ENCODE measurements around the gene SAP25. TPM values are rescaled to one million over a fixed set of nuclear protein-coding genes. Genes with fewer than 3 reads are reported as not detected.

SAP25 gene
- polyA plus RNA-seq, 3 donors, result 67.2 TPM; not detected in 2

DNA sequence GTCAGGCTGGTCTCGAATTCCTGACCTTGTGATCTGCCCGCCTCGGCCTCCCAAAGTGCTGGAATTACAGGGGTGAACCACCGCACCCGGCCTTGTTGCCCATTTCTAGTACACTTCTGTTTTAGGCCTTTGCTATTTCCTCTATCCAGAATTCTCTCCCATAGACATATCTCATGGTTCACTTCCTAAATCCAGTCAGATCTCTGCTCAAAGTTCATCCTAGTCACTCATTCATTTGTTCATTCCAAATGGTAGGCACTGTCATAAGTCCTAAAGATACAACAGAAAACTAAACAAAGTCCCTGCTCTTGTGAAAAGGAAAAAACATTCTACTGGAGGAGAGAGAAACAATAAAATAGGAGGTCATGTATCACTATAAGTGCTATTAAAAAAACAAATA is 36.3 kb upstream of the SAP25 start:
- H3K4me3 Mint-ChIP-seq, result no peak overlapping the region
- H3K36me3 Mint-ChIP-seq, result peaks cover 5 to 11% of the 10 kb centered on the region in 2 donors
- no peak overlapping the region for H3K4me3 ChIP-seq (replicated peaks in 1 of 3; ENCODE audit: low read depth in 2 of 3, low read length in 3 of 3)
- H4K20me1 ChIP-seq (ENCODE audit: insufficient read depth, low read length), result no peaks in the 10 kb centered on the region
- peaks cover 0 to 16% of the 10 kb centered on the region in 2 donors for H3K27me3 ChIP-seq (ENCODE audit: control insufficient read depth in 2 of 2, insufficient read depth in 2 of 2, low read length in 2 of 2)
- no peak overlapping the region for H3K9ac ChIP-seq (ENCODE audit: insufficient read depth, low read length, poor library complexity, severe bottlenecking)
- H3K27ac Mint-ChIP-seq, result no peak overlapping the region
- TF ChIP-seq, protein P1, sequence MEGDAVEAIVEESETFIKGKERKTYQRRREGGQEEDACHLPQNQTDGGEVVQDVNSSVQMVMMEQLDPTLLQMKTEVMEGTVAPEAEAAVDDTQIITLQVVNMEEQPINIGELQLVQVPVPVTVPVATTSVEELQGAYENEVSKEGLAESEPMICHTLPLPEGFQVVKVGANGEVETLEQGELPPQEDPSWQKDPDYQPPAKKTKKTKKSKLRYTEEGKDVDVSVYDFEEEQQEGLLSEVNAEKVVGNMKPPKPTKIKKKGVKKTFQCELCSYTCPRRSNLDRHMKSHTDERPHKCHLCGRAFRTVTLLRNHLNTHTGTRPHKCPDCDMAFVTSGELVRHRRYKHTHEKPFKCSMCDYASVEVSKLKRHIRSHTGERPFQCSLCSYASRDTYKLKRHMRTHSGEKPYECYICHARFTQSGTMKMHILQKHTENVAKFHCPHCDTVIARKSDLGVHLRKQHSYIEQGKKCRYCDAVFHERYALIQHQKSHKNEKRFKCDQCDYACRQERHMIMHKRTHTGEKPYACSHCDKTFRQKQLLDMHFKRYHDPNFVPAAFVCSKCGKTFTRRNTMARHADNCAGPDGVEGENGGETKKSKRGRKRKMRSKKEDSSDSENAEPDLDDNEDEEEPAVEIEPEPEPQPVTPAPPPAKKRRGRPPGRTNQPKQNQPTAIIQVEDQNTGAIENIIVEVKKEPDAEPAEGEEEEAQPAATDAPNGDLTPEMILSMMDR (IDR thresholded peaks at IDR 0.05), result no peak
- H3K4me2 ChIP-seq (replicated peaks; ENCODE audit: extremely low read depth, low read length, poor library complexity, severe bottlenecking), result no peak overlapping the region
- H3K4me1 ChIP-seq (ENCODE audit: control insufficient read depth in 1 of 2, insufficient read depth in 2 of 2, low read length in 2 of 2), result peaks cover 33 to 38% of the 10 kb centered on the region in 2 donors
- peaks cover 13 to 30% (median 27%) of the 10 kb centered on the region in 3 donors for H3K27me3 Mint-ChIP-seq (ENCODE audit: low read depth in 3 of 3)
- H2AFZ ChIP-seq (ENCODE audit: insufficient read depth, low read depth, low read length, poor library complexity, severe bottlenecking), result no peak overlapping the region
- no peaks in the 10 kb centered on the region for H3K36me3 ChIP-seq (replicated peaks in 1 of 2; ENCODE audit: control insufficient read depth in 1 of 2, insufficient read depth in 2 of 2, low read length in 2 of 2)
- peaks cover 31% of the 10 kb centered on the region for H3K4me1 Mint-ChIP-seq
- peaks cover 4% of the 10 kb centered on the region for H3K79me2 ChIP-seq (ENCODE audit: insufficient read depth, low read length)
- no peak overlapping the region for H3K27ac ChIP-seq (ENCODE audit: low read depth in 1 of 2, low read length in 2 of 2)
- WGBS (ENCODE audit: insufficient coverage), result 90% methylated on average over 5 of the region's 5 CpGs
- DNase-seq, result no peak
- H3K9me3 ChIP-seq (replicated peaks in 1 of 2; ENCODE audit: control insufficient read depth in 1 of 2, insufficient read depth in 1 of 2, low read length in 2 of 2), result no peaks in the 10 kb centered on the region
- intact Hi-C loops (cut with micrococcal nuclease), result loop anchor here in 1 of 2 donors (5.0 kb wide), 1 partner anchor 277 kb away; the partner anchor contains the start of gene UFSP1
- H3K9me3 Mint-ChIP-seq, result peaks cover 0 to 3% (median 0%) of the 10 kb centered on the region in 7 donors

DNA sequence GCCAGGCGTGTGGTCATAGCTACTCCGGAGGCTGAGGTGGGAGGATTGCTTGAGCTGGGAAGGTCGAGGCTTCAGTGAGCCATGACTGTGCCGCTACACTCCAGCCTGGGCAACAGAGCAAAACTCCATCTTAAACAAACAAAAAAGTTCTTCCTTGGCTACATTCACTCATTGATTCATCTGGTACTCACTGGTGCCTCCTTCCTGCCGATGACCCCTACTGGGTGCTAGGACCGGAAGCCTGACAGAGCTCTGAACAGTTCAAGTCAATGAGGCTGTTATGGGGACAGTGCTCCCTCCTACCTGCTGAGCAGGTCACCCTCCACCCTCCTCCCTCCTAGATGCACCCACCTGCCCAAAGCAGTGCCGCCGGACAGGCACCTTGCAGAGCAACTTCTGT is 33.4 kb upstream of the SAP25 start:
- H3K9me3 Mint-ChIP-seq, result peaks cover 0 to 3% (median 0%) of the 10 kb centered on the region in 7 donors
- H3K27me3 Mint-ChIP-seq (ENCODE audit: low read depth in 3 of 3), result peaks cover 15 to 43% (median 41%) of the 10 kb centered on the region in 3 donors
- H3K79me2 ChIP-seq (ENCODE audit: insufficient read depth, low read length), result no peaks in the 10 kb centered on the region
- H4K20me1 ChIP-seq (ENCODE audit: insufficient read depth, low read length), result no peaks in the 10 kb centered on the region
- WGBS (ENCODE audit: insufficient coverage), result 98% methylated on average over 5 of the region's 8 CpGs
- no peak overlapping the region for H3K4me2 ChIP-seq (replicated peaks; ENCODE audit: extremely low read depth, low read length, poor library complexity, severe bottlenecking)
- H2AFZ ChIP-seq (ENCODE audit: insufficient read depth, low read depth, low read length, poor library complexity, severe bottlenecking), result no peak overlapping the region
- H3K4me1 Mint-ChIP-seq, result peaks cover 23% of the 10 kb centered on the region
- no peak overlapping the region for H3K9ac ChIP-seq (ENCODE audit: insufficient read depth, low read length, poor library complexity, severe bottlenecking)
- H3K36me3 ChIP-seq (replicated peaks in 1 of 2; ENCODE audit: control insufficient read depth in 1 of 2, insufficient read depth in 2 of 2, low read length in 2 of 2), result no peaks in the 10 kb centered on the region
- H3K27ac Mint-ChIP-seq, result no peak overlapping the region
- H3K36me3 Mint-ChIP-seq, result peaks cover 0 to 4% of the 10 kb centered on the region in 2 donors
- H3K27me3 ChIP-seq (ENCODE audit: control insufficient read depth in 2 of 2, insufficient read depth in 2 of 2, low read length in 2 of 2), result peaks cover 0 to 24% of the 10 kb centered on the region in 2 donors
- TF ChIP-seq, protein P1 (IDR thresholded peaks at IDR 0.05), result no peak
- intact Hi-C loops (cut with micrococcal nuclease), result no loop called here
- no peak overlapping the region for H3K4me3 ChIP-seq (replicated peaks in 1 of 3; ENCODE audit: low read depth in 2 of 3, low read length in 3 of 3)
- no peak overlapping the region for H3K27ac ChIP-seq (ENCODE audit: low read depth in 1 of 2, low read length in 2 of 2)
- no peaks in the 10 kb centered on the region for H3K9me3 ChIP-seq (replicated peaks in 1 of 2; ENCODE audit: control insufficient read depth in 1 of 2, insufficient read depth in 1 of 2, low read length in 2 of 2)
- H3K4me1 ChIP-seq (ENCODE audit: control insufficient read depth in 1 of 2, insufficient read depth in 2 of 2, low read length in 2 of 2), result peaks cover 24 to 32% of the 10 kb centered on the region in 2 donors
- no peak for DNase-seq
- peak overlapping the region in 1 of 2 donors; percentile 36 for H3K4me3 Mint-ChIP-seq

All from CD14-positive monocyte (primary cell).